Adrenal gland (tissue), 12 donors: ENCODE data around the gene LETMD1. TPM values are rescaled to one million over a fixed set of nuclear protein-coding genes. Genes with fewer than 3 reads are reported as not detected.

ENCODE experiments used
- DNase-seq, 7 donors: peaks; one replicate each; pipeline ENCODE4 v3.0.0-alpha.2; 2019 to 2020
- H3K27ac ChIP-seq, 5 donors: fragments of 200-600 bp; sonication (generic) in 4 of 5; 1 replicate in 3 of 5; 2 replicates in 2 of 5; pipeline versions ENCODE4 v1.5.1 to v1.8.0; 2016 to 2020; ENCODE audit warnings: mild to moderate bottlenecking in 1 of 5
- H3K27me3 ChIP-seq: fragments of 200-600 bp; 2 replicates; pipeline ENCODE4 v1.8.0; 2021
- H3K36me3 ChIP-seq, 2 donors: fragments of 200-600 bp; replicated peaks in 1 of 2; 1 replicate in 1 of 2; 2 replicates in 1 of 2; pipeline versions ENCODE4 v1.5.1 to v1.8.0; 2018 to 2022
- H3K4me1 ChIP-seq, 2 donors: fragments of 200-600 bp; replicated peaks in 1 of 2; 1 replicate in 1 of 2; 2 replicates in 1 of 2; pipeline versions ENCODE4 v1.5.1 to v1.8.0; 2018 to 2021
- H3K4me3 ChIP-seq, 4 donors: fragments of 200-600 bp; sonication (generic) in 3 of 4; one replicate each; pipeline ENCODE4 v1.5.1; 2016 to 2018
- H3K9me3 ChIP-seq, 3 donors: fragments of 200-600 bp; sonication (generic) in 1 of 3; replicated peaks in 1 of 3; 1 replicate in 2 of 3; 2 replicates in 1 of 3; pipeline versions ENCODE4 v1.5.1 to v1.8.0; 2016 to 2021
- POLR2A ChIP-seq, 2 donors: fragments of 450-650 bp; IDR thresholded peaks; one replicate each; pipeline ENCODE4 v1.6.1; 2017; ENCODE audit warnings: antibody characterized with exemption in 2 of 2, mild to moderate bottlenecking in 2 of 2, moderate library complexity in 1 of 2
- WGBS, 4 donors: extraction: QIAGEN DNeasy Blood & Tissue Kit in 2 of 4; methylation state at CpG; one replicate each; pipeline versions ENCODE4 v1.1.5 to v1.1.7; 2013 to 2017; 5-methylcytosine and 5-hydroxymethylcytosine counted together
- intact Hi-C, 2 donors: fragments of 100-400 bp; cut with DNase I; formaldehyde crosslinking; loops; one replicate each; pipeline versions ENCODE4 v1.14.1 to v1.15.0; 2022 to 2023
- polyA plus RNA-seq, 3 donors: library from polyadenylated mRNA; stranded (reverse); fragments of 200-250 nt in 2 of 3; fragments of 350-450 nt in 1 of 3; fragmentation: Illumina TruSeq in 1 of 3; extraction: RNeasy Lipid Tissue Mini Kit (QIAGEN cat#74804) in 1 of 3; gene quantifications; one replicate each; pipeline ENCODE4 v1.2.3, GENCODE V29; 2013 to 2014
- total RNA-seq, 9 donors: library from RNA; depleted of rRNA in 4 of 9; stranded (reverse); fragments of >200 nt in 4 of 9; fragments of 120-200 nt in 1 of 9; fragmentation: NEBNext Ultra II Directional in 1 of 9; extraction: Animal tissue kit (Norgen Biotek cat#: 25700) in 1 of 9; gene quantifications; one replicate each; pipeline versions ENCODE4 v1.1.0 to v1.2.4, GENCODE V29; 2013 to 2023
- TF ChIP-seq, protein P1 (sequence below), 6 experiments: fragments of 450-650 bp in 4 of 6; fragments of 200-600 bp in 2 of 6; sonication (generic) in 1 of 6; IDR thresholded peaks; 1 replicate in 5 of 6; 2 replicates in 1 of 6; pipeline versions ENCODE4 v1.5.1 to v1.8.0; 2016 to 2021; ENCODE audit warnings: antibody characterized with exemption in 6 of 6, mild to moderate bottlenecking in 2 of 6, moderate library complexity in 1 of 6
- donor health status: healthy with polysubstance abuse.
- donor health status: Bipolar disorder and iron deficiency.
- donor health status: DM: yes; HTN: yes; CAD: no.
- donor health status: DM: no; HTN: no; CAD: no.
- donor health status: DM: no; HTN: no; CAD: no.
- donor health status: DM: yes; HTN: yes; CAD: no.

The LETMD1 gene
- total and polyA plus RNA-seq, 12 donors = 37.7 to 122 (median 73.2) TPM

DNA sequence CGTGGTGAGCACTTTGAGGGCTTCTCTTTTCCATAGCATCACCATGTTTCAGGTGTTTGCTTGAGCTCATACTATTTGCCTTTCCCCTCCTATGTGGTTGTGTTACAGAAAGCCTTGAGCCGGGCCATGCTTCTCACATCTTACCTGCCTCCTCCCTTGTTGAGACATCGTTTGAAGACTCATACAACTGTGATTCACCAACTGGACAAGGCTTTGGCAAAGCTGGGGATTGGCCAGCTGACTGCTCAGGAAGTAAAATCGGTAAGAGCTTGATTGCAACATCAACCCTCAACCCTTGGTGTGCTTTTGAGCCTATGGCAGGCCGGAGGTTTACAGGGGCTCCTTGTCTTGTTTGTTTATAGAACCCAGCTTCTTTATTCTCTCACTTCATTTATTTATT, 8.1 kb downstream of the LETMD1 start:
- H3K9me3 ChIP-seq = no peaks in the 10 kb centered on the region
- intact Hi-C loops = loop anchor here in 1 of 2 donors (10.0 kb wide), 1 partner anchor 179 kb away; the partner anchor contains the start of gene DAZAP2
- peaks cover 0 to 88% of the 10 kb centered on the region in 2 donors for H3K36me3 ChIP-seq
- H3K27ac ChIP-seq = no peak overlapping the region
- WGBS, 4 donors = 44 to 61% (median 52%) methylated on average over 5 of the region's 5 CpGs
- H3K27me3 ChIP-seq = no peaks in the 10 kb centered on the region
- no peak overlapping the region for H3K4me3 ChIP-seq
- H3K4me1 ChIP-seq = peaks cover 0 to 8% of the 10 kb centered on the region in 2 donors
- TF ChIP-seq POLR2A (IDR thresholded peaks at IDR 0.05) = no peak
- TF ChIP-seq, protein P1, sequence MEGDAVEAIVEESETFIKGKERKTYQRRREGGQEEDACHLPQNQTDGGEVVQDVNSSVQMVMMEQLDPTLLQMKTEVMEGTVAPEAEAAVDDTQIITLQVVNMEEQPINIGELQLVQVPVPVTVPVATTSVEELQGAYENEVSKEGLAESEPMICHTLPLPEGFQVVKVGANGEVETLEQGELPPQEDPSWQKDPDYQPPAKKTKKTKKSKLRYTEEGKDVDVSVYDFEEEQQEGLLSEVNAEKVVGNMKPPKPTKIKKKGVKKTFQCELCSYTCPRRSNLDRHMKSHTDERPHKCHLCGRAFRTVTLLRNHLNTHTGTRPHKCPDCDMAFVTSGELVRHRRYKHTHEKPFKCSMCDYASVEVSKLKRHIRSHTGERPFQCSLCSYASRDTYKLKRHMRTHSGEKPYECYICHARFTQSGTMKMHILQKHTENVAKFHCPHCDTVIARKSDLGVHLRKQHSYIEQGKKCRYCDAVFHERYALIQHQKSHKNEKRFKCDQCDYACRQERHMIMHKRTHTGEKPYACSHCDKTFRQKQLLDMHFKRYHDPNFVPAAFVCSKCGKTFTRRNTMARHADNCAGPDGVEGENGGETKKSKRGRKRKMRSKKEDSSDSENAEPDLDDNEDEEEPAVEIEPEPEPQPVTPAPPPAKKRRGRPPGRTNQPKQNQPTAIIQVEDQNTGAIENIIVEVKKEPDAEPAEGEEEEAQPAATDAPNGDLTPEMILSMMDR (IDR thresholded peaks at IDR 0.05) = no peak
- peak; percentile 26 to 80 (median 66) for DNase-seq

DNA sequence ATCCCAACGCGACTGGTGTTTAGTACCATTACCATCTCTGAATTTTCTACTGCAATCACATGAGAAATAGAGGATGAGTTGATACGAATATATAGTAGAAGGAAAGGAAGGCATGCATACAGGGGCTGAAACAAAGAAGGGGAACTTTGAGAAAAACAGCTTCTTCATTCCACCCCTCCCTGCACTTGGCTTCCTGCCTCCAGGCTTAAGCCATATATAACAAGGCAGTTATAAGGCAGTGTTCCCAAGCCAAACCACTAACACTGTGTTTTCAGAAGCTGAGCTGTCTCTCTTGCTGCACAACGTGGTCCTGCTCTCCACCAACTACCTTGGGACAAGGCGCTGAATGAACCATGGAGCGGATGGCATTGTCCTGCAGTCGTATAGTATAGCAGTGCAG, 11.0 kb downstream of the LETMD1 start:
- TF ChIP-seq, protein P1 (IDR thresholded peaks at IDR 0.05) = no peak
- no peak for TF ChIP-seq POLR2A (IDR thresholded peaks at IDR 0.05)
- DNase-seq = no peak
- Histone ChIP-seq H3K27me3 (no peaks in the 10 kb centered on the region), H3K36me3 (peaks cover 0 to 96% of the 10 kb centered on the region in 2 donors), H3K9me3 (no peaks in the 10 kb centered on the region), H3K4me1 (peaks cover 0 to under 1% of the 10 kb centered on the region in 2 donors), H3K27ac (no peak overlapping the region), H3K4me3 (no peak overlapping the region)
- intact Hi-C loops = loop anchor here in 1 of 2 donors (10.0 kb wide), 1 partner anchor 176 kb away; the partner anchor contains the start of gene DAZAP2
- WGBS, 4 donors = 83 to 90% (median 87%) methylated on average over 7 of the region's 7 CpGs

DNA sequence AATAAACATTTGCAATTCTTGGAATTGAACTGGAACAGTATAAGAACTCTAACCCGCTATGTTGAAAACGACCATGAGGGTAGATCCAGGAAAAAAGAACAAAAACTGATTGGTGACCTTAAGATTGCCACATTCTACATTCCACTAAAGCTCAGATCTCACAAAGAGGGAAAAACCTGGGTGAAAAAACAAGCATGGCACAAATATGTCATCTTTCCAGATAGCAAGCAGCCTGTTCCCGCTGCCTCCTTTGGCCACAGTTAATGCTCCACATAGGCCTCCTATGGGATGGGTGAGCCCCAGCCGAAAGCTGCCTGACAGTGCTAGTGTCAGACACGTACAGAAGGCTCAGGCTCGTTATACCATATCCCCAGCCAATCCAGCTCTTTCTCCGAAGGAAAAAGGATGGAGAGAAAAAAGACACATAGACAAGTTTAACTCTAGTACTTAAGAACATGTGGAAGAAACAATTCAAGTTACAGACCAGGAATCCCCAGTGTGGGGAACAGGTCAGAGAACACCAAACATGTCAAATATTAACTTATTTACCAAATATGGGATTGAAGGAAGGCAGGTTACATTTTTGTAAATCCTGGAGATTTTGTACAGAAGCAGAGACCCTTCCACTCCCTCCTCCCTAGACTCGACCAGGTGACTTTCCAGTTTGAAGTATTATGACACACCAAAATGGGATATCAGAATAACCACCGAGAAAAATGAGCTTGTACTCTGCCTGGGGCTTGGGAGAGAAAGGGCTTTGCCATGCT, 14.7 kb downstream of the LETMD1 start:
- Histone ChIP-seq H3K9me3 (no peaks in the 10 kb centered on the region), H3K36me3 (peaks cover 0 to 99% of the 10 kb centered on the region in 2 donors), H3K4me3 (no peak overlapping the region), H3K4me1 (no peaks in the 10 kb centered on the region), H3K27ac (peak overlapping the region in 1 of 5 donors; percentile 11), H3K27me3 (no peaks in the 10 kb centered on the region)
- no peak for DNase-seq
- 76 to 85% (median 83%) methylated on average over 9 of the region's 9 CpGs for WGBS, 4 donors
- TF ChIP-seq, protein P1 (IDR thresholded peaks at IDR 0.05) = no peak
- TF ChIP-seq POLR2A (IDR thresholded peaks at IDR 0.05) = no peak
- intact Hi-C loops = loop anchor here in 1 of 2 donors (10.0 kb wide), 1 partner anchor 282 kb away; the partner anchor contains the start of gene CELA1

DNA sequence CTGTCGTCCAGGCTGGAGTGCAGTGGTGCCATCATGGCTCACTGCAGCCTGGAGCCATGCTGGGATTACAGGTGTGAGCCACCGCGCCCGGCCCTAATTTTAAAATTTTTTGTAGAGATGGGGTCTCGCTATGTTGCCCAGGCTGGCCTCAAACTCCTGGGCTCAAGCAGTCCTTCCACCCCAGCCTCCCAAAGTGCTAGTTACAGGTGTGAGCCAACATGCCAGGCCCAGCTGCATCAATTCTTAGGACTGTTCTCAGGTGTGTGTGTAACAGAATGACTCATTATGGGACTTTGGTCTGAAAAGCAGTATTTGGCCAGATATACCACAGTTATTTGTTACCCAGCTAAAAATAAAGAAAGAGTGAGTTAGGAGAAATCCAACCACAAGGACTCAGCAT, 17.4 kb downstream of the LETMD1 start:
- intact Hi-C loops = loop anchor here in 1 of 2 donors (10.0 kb wide), 1 partner anchor 279 kb away; the partner anchor contains the start of gene CELA1
- no peak for TF ChIP-seq POLR2A (IDR thresholded peaks at IDR 0.05)
- TF ChIP-seq, protein P1 (IDR thresholded peaks at IDR 0.05) = no peak
- Histone ChIP-seq H3K9me3 (no peaks in the 10 kb centered on the region), H3K36me3 (peaks cover 0 to 87% of the 10 kb centered on the region in 2 donors), H3K27me3 (no peaks in the 10 kb centered on the region), H3K4me3 (no peak overlapping the region), H3K4me1 (no peaks in the 10 kb centered on the region), H3K27ac (no peak overlapping the region)
- WGBS, 4 donors = 90 to 94% (median 92%) methylated on average over 5 of the region's 5 CpGs
- no peak for DNase-seq
